HG02852 (cell line): ENCODE measurements around the gene PCYOX1L.

Experiments used
- ATAC-seq: cut with Tn5 transposase; IDR thresholded peaks from one replicate; pipeline ENCODE4 v1.9.1; 2021; ENCODE audit warnings: mild to moderate bottlenecking, moderate library complexity; ENCODE audit not compliant: unreplicated experiment

The PCYOX1L gene

GRCh38 chr5:149357370-149358293 is at the start of gene PCYOX1L:
TSS of gene PCYOX1L (plus strand) at chr5:149358046. CDS start at chr5:149358069, 23 bp downstream.
- peak; percentile 99 for ATAC-seq

GRCh38 chr5:149309354-149309753 is 48.5 kb upstream of the PCYOX1L start:
- ATAC-seq, result no peak

GRCh38 chr5:149310488-149310887 is 47.4 kb upstream of the PCYOX1L start:
- ATAC-seq, result no peak

- ATAC-seq, result no peak
Observed at GRCh38 chr5:149310947-149311658, 46.7 kb upstream of the PCYOX1L start.

GRCh38 chr5:149313151-149313841 is 44.5 kb upstream of the PCYOX1L start:
- ATAC-seq, result no peak

DNA sequence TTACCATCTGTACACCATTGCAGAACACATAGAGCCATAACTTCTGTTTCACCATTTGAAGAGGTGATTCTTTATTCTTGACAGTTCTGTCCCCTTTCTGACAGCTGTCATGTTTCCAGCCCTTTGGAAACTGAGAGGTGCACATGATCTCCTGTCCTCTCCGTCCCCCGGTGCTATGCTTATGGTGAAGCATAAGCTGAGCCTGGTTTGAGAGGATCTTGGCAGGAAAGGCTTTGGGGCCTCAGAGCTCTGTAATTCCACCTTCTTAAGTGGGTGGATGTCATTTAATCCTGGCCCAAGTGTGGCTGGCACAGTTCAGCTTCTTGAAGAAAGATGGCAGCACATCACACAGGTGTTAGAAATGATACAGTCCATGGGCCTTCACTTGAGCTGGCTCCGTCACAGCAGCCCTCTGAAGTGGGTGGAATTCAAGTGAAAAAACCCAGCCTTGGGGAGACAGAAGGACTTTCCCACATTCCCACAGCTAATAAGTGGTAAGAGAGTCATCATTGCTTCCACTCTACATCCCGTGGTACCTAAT is 43.2 kb upstream of the PCYOX1L start:
- no peak for ATAC-seq

DNA sequence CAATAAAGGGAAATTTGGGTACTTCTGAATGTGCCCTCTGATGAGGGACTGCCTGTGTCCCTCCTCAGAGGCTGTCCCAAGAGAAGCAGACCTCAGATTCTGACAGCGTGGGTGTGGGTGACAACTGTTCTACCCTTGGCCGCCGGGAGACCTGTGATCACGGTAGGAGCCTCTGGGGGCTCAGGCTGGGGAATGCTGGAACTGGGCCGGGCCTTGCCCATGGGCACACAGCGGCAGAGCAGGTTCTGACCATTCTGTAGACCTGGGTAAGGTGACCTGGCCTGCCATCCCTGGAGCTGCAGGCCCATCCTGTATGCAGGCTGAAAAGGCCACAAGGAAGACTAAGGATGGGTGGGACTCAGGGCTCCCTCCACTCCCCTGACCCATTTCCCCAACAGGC is 42.1 kb upstream of the PCYOX1L start:
- no peak for ATAC-seq

DNA sequence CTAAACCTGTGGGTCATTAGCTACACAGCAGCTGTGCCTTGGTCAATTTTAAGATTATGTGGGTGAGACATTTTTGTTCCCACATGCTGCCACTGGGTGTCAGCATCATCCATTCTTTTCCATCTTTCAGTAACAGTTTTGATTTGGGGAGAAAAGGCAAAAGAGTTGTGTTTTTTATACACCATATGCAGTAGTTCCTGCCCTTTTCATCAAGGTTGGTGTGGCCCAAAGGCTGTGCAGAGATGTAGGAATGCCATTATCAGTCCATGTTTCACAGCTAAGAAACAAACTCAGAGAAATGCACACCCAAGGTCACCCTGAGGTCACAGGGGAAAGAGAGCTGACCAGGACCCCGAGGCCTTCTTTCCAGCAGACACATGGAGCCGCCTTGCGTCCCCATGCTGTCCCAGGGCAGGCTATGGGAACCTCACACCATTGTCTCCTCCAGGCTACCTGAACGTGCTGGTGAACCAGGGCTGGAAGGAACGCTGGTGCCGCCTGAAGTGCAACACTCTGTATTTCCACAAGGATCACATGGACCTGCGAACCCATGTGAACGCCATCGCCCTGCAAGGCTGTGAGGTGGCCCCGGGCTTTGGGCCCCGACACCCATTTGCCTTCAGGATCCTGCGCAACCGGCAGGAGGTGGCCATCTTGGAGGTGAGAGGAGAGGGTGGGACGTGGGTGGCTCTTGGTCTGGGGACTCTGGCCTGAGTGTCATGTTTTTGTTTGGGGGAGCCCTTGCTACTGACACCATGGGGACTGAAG is 40.4 kb upstream of the PCYOX1L start:
- peak; percentile 59 for ATAC-seq

GRCh38 chr5:149319174-149319573 is 38.7 kb upstream of the PCYOX1L start:
- no peak for ATAC-seq

GRCh38 chr5:149320791-149321330 is 37.0 kb upstream of the PCYOX1L start:
- no peak for ATAC-seq

DNA sequence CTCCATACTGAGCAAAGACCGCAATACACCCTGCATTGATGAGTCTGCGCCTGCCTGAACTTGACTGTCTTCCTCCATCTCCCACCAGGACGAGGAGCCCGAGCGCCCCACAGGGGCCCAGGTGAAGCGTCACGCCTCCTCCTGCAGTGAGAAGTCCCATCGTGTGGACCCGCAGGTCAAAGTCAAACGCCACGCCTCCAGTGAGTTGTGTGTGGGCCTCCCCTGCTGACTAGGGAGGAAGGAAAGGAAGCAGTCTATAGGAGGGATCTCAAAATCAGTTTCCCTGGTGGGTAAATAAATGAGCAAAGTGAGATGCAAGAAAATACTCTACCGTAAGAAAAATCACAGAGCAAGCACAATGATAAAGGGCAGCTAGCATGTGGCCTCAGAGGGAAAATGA is 35.3 kb upstream of the PCYOX1L start:
- no peak for ATAC-seq

DNA sequence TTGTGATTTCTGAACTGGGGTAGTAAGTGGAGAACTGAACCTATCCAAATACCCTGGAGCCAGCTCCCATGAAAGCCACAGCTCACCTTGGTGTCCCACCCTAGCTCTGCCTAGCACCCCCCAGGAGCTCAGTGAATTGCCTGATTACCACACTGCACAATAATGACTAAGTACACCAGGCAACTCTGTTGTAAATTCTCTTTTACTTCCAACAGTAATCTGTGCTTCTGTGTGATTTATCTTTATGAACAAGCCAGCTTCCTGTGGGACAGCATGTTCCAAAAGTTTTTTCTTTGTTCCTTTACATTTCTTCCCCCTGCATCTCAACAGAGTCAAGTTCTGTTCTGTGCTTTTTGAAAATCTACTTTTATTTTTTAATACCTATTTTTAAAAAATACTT is 34.6 kb upstream of the PCYOX1L start:
- ATAC-seq, result no peak

DNA sequence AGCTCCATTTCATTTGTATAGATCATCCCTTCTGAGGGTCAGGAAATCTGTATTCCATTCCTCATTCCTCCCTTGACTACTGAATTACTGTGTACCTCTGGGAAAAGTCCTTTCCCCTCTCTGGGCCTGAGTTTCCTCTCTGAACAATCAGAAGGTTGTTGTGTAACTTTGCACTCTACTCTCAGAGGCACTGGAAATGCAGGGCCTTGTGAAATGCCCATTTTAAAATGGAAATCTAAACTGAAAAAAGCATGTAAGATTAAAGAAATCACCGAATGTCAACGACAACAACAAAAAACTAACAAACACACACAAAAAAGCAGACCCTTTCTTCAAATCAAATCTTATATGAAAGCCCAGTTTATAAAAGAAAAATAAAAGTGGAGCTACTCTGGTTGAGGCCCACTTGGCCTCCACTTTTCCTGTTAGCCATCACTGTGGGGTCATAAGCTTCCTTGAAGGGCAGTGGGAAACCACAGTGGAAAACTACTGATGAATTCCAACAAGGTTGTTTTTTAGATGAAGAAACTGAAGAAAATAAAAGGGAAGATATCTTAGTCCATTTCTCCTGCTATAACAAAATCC is 34.1 kb upstream of the PCYOX1L start:
- ATAC-seq, result no peak

DNA sequence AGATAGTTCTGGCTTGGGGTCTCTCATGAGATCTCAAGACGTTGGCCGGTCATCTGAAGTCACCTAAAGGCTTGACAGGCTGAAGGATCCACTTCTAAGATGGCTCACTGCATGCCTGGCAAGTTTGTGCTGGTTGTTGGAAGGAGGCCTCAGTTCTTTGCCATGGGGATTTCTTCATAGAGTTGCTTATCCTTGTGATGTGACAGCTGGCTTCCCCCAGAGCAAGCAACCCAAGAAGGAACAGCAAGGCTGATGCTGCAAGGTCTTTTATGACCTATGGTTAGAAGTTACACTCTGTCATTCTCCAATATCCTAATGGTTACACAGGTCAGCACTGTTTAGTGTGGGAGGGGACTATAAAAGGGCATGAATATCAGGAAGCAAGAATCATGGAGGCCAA is 33.2 kb upstream of the PCYOX1L start:
- no peak for ATAC-seq

- ATAC-seq, result no peak
Observed at GRCh38 chr5:149325166-149325735, 32.6 kb upstream of the PCYOX1L start.

- no peak for ATAC-seq
Observed at GRCh38 chr5:149325894-149326293, 32.0 kb upstream of the PCYOX1L start.

DNA sequence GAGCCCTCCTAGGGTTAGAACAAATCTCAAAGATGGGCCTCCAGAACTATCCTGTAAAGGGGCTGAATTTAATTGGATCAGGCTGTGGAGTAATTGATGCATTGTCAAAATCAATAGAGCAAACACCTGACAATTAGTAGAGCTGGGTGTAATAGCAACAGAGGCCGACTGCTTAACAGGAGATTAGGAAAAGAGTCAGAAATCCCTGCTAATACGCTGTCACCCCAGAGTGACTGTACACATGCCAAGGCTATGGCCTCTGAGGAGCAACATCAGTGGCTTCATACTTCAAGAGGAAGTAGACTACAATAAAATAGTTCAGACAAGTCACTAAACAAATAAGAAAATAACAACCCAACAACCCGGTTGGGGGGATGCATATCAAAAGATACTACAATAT is 31.2 kb upstream of the PCYOX1L start:
- no peak for ATAC-seq

- ATAC-seq, result no peak
Observed at GRCh38 chr5:149328177-149328576, 29.7 kb upstream of the PCYOX1L start.

GRCh38 chr5:149333711-149334443 is 24.0 kb upstream of the PCYOX1L start:
- ATAC-seq, result no peak
